T-helper 2 cell (primary cell): ENCODE results near the gene STX10.
"Not testable (repeated sequence)": the region's sequence is repeated elsewhere in the genome, so short reads cannot be mapped to it uniquely, and the experiment has no call there.

ENCODE experiments used
- DNase-seq, 5 experiments: peaks; one replicate each; pipeline versions ENCODE4 v3.0.0 to v3.0.0-alpha.2; 2012 to 2022
- total RNA-seq, 2 donors: gene quantifications; one replicate each; lab custom pipeline; 2026; lab: John Stamatoyannopoulos, UW

The STX10 gene, protein sequence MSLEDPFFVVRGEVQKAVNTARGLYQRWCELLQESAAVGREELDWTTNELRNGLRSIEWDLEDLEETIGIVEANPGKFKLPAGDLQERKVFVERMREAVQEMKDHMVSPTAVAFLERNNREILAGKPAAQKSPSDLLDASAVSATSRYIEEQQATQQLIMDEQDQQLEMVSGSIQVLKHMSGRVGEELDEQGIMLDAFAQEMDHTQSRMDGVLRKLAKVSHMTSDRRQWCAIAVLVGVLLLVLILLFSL
- total RNA-seq, result 22.8 to 37.0 reads per million in 2 donors

DNA sequence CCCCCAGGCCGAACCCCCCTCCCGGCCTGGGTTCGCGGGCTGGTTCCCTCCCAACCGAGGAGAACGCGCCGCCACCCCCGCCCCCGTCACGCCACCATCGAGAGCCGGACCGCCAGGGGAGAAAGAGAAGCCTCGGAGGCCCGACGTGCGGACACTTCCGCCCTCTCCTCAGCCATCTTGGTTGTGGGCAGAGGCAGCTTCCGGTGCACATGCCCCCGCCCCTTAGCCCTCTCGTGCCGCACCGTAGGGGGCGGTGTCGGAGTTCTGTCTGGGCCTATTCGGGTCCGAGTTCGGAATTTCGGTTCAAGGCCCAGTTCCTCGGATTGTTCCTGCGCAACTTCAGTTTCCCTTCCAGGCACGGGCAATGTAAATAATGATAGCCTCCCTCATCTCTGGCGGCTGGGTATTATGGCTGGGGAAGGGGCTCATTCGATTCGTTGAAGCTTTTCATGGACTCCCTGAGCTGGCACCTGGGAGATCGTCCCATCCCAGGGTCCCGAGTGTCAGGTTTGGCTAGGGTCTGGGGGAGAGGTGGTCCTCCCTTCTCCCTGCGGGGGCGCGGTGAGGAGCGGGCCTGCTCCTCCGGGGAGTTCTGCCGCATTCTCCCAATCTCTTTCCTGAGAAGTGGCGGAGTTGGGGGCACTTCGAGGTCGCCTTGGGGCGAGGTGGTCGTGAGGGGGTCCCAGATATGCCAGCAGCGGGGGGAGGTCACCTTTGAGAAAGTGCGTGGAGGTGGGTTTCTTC is at the start of gene STX10, which contains the start of gene IER2:
Gene STX10, minus strand, starts transcription at position 189 of the 744 bp plus-strand sequence. CDS start 202 bp downstream, outside the sequence.
Gene IER2, plus strand, starts transcription at position 225 of the 744 bp plus-strand sequence. CDS start 2,776 bp downstream, outside the sequence.
- DNase-seq, result peak; percentile 82 to 96 (median 90)

DNA sequence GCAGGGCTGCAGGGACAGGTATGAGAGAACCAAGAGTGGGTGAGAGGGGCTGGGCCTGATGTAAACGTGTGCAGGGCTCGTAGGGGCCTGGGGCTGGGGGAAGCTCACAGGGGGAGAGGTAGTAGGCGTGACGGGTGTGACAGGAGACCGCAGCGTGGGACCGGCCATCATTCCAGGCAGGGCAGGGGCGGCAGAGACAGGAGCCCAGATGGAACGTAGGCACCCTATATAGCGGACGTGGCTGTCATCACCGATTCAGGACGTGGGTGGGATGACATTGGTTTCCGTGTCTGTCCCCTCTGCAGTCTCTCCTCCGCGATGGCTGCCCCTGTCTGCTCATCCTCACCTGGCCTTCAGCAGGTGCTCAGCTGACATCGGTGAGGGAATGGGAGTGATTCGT is 48.5 kb upstream of the STX10 start:
- DNase-seq, result no peak

DNA sequence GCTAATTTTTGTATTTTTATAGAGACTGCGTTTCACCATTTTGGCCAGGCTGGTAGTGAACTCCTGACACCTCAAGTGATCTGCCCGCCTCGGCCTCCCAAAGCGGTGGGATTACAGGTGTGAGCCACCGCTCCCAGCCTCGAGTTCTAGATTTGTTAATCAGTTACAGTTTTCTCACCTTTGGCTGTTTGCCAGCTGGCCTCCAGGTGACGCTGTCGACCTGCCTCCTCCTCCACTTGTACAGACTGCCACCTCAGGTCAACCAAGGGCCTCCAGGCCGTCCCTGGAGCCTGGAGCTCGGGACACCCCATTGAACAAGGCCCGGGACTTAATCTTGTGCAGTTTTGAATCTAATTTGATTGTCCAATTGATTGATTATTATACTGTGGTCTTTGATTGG is 45.5 kb upstream of the STX10 start:
- DNase-seq, result peak in 4 of 5 experiments; percentile 30 to 71 (median 50)

DNA sequence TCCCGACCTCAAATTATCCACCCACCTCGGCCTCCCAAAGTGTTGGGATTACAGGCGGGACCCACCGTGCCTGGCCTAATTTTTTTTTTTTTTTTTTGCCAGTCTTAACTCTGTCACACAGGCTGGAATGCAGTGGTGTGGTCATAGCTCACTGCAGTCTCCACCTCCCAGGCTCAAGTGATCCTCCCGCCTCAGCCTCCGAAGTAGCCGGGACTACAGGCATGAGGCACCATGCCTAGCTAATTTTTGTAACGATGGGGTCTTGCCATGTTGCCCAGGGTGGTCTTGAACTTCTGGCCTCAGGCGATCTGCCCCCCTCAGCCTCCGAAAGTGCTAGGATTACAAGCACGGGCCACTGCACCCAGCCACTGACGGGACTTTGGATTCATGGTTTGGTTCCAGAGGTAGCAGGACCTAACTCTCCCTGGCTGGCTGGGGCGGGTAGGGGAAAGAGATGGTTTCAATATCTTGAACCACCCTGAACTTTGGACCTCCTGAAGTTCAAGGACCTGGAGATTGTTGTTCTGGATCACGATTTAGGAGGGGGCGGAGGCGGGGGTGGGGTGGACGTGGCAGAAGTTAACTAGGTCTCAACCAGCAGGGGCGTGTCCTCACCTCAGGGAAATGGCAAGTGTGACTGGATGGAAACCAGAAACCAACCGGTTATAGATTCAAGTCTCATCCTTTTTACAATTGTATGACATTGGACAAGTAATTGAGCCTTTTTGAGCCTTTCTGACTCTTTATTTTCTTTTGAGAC is 40.8 kb upstream of the STX10 start:
- no peak for DNase-seq

DNA sequence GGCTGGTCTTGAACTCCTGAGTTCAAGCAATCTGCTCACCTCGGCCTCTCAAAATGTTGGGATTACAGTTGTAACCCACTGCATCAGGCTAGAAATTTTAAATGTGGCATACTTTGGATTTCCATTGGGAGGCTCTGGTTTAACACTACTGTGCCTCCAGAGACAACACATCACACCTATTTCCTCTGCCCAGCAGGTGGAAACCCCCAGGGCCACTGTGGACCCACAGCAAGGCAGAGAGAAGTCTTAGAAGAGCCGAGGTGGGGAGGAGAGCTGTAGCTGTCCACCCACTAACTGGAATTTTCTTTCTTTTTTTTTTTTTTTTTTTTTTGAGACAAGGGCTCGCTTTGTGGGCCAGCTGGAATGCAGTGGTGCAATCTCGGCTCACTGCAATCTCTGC is 39.4 kb upstream of the STX10 start:
- no peak for DNase-seq

DNA sequence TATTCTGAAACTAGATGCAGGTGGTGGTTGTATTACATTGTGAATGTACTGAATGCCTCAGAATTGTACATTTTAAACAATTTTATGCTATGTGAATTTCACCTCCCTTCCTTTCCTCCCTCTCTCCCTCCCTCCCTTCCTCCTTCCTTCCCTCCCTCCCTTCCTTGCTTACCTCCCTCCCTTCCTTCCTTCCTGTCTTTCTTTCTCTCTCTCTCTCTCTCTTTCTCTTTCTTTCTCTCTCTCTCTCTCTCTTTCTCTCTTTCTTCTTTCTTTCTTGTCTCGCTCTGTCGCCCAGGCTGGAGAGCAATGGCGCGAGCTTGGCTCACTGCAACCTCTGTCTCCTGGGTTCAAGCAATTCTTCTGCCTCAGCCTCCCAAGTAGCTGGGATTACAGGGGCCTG is 37.2 kb upstream of the STX10 start:
- DNase-seq, result no peak

DNA sequence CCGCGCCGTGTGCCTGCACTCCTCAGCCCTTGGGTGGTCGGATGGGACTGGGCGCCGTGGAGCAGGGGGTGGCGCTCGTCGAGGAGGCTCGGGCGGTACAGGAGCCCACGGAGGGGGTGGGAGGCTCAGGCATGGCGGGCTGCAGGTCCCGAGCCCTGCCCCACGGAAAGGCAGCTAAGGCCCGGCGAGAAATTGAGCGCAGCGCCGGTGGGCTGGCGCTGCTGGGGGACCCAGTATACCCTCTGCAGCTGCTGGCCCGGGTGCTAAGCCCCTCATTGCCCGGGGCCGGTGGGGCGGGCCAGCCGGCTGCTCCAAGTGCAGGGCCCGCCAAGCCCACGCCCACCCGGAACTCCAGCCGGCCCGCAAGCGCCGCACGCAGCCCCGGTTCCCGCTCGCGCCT is 36.5 kb upstream of the STX10 start:
- not testable (repeated sequence) for DNase-seq

DNA sequence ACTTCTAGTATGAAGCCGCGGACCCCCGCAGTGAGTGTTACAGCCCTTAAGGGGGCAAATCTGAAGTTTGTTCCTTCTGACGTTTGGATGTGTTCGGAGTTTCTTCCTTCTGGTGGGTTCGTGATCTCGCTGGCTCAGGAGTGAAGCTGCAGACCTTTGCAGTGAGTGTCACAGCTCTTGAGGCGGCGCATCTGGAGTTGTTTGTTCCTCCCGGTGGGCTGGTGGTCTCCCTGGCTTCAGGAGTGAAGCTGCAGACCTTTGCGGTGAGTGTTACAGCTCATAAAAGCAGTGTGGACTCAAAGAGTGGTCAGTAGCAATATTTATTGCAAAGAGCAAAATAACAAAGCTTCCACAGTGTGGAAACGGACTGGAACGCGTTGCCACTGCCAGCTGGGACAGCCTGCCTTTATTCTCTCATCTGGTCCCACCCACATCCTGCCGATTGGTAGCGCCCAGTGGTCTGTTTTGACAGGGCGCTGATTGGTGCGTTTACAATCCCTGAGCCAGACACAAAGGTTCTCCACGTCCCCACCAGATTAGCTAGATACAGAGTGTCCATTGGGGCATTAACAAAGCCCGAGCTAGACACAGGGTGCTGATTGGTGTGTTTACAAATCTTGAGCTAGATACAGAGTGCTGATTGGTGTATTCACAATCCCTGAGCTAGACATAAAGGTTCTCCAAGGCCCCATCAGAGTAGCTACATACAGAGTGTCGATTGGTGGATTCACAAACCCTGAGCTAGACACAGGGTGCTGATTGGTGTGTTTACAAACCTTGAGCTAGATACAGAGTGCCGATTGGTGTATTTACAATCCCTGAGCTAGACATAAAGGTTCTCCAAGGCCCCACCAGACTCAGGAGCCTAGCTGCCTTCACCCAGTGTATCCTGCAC is 35.8 kb upstream of the STX10 start:
- DNase-seq, result not testable (repeated sequence)

DNA sequence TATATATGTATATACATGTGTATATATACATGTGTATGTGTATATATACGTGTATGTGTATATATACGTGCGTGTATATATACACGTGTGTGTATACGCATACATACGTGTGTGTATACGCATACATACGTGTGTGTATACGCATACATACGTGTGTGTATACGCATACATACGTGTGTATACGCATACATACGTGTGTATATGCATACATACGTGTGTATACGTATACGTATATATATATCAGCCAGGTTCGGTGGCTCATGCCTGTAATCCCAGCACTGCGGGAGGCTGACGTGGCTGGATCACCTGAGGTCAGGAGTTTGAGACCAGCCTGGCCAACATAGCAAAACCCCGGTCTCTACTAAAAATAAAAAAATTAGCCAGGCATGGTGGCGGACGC is 34.8 kb upstream of the STX10 start:
- DNase-seq, result not testable (repeated sequence)

DNA sequence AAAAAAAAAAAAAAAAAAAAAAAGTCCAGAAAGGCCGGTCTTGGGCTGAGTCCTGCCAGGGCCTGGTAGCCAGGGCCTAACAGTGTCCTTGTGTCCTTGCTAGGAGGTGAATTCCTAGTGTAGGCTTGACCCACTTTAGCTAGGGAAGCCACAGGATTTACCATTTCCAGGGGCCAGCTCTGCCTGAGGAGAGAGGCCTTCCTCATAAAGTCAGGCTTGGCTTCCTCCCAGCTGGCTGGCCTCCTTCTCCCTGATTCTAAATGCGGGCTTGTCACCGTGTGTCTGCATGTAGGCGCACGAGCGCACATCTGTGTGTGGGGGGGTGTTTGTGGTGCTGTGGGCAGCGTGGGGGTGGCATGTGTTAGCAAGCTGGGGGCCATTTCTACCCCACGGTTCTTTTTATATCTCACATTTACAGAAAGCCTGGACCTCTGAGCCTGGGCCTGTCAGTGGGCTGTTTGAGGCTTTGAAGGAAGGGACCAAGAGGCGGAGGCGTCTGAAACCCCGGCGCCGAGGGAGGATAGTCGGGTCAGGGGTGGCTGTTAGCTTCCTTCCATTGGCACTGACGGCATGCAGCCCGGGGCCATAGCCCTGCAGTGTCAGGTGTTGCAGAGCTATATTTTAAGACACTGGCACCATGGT is 31.7 kb upstream of the STX10 start:
- DNase-seq, result peak in 1 of 5 experiments; percentile 65

DNA sequence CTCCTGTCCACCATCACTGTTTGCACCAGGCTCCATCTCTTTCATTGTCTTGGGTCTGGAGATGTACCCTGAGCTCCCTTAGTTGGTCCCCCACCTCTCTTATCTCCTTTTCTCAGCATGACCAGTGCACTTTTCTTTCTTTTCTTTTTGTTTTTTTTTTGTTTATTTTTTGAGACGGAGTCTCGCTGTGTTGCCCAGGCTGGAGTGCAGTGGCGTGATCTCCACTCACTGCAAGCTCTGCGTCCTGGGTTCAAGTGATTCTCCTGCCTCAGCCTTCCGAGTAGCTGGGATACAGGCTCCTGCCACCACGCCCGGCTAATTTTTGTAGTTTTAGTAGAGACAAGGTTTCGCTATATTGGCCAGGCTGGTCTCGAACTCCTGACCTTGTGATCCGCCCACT is 28.1 kb upstream of the STX10 start:
- not testable (repeated sequence) for DNase-seq

DNA sequence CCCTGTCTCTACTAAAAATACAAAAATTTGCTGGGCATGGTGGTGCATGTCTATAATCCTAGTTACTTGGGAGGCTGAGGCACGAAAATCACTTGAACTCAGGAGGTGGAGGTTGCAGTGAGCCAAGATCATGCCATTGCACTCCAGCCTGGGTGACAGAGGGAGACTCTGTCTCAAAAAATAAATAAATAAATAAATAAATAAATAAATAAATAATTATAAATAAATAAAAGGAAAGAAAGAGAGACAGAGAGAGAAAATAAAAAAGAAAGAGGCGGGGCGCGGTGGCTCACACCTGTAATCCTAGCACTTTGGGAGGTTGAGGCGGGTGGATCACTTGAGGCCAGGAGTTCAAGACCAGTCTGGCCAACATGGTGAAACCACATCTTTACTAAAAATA is 27.4 kb upstream of the STX10 start:
- not testable (repeated sequence) for DNase-seq

DNA sequence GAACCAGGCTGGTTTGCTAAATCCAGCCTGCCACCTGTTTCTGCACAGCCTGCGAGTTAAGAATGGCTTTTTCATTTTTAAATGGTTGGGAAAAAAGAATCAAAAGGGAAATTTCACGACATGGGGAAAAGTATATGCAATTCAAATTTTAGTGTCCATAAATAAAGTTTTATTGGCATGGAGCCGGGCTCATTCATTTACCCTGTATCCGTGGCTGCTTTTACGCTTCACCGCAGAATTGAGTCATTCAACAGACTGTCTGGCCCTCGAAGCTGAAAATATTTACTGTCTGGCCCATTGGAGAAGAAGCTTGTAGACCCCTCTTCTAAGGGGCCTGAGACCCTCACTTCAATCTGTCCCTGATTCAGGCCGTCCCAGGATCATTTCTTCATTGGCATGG is 26.2 kb upstream of the STX10 start:
- no peak for DNase-seq

DNA sequence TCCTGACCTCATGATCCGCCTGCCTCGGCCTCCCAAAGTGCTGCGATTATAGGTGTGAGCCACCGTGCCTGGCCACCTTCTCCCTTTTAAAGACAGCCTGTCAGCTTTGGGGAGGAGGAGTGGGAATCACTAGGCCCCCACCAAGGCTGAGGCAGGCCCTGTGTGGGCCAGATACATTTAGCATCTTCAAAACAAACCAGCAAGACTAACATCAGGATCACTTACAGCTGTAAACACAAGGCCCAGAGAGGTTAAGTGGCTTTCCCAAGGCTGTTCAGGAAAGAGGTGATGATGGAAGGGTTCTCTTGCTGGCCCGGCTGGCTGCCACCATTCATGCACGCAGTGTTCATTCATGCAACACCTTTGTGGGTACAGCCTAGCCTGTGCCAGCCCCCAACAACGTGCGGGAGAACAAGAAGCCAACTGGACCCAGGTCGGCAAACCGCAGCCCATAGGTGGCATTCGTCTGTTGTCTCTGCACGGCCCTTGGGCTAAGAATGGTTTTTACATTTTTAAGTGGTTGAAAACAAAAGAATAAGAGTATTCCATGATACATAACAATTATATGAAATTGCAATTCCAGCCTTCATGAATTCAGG is 23.1 kb upstream of the STX10 start:
- DNase-seq, result no peak

DNA sequence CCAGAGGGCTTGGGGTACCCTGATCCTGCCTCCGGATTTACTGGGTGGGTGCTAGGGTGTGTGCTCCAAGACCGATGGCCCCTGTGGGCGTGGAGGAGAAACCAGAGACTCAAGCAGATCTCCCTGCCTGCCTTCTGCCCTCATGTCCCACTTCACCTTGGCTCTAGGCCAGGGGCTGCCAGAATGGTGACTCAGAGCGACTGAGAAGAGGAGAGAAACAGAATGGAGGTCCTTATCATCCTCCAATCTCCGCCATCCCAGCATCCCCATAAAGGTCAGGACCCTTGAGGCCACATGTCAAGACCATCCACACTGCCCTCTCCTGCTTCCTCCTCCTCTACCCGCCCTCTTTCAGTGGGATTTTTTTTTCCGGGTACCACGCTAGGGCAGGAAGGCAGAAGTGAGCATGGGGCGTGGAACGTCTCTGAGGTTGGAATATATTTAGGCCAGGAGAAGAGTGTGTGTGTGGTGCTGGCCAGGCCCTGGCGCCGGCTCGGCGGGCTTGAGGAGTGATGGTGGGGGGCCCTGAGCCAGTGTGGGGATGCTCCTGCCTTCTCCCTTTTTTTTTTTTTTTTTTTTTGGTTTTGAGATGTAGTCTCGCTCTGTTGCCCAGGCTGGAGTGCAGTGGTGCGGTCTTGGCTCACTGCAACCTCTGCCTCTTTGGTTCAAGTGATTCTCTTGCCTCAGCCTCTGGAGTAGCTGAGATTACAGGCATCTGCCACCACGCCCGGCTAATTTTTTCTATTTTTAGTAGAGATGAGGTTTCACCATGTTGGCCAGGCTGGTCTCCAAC is 22.4 kb upstream of the STX10 start:
- DNase-seq, result peak in 4 of 5 experiments; percentile 58 to 67 (median 64)

DNA sequence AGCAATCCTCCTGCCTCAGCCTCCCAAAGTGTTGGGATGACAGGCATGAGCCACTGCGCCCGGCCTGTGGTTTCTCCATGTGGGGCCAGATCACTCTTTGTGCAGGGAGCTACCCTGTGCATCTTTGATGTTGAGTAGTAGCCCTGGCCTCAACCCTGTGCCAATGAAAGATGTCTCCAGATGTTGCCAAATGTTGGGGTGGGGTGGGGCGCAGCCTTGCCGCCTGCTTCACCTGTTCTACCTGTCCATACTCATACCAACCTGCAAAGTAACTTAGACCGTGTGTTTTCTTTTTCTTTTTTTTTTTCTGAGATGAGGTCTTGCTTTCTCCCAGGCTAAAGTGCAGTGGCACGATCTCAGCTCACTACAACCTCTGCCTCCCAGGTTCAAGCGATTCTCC is 21.0 kb upstream of the STX10 start:
- DNase-seq, result no peak

DNA sequence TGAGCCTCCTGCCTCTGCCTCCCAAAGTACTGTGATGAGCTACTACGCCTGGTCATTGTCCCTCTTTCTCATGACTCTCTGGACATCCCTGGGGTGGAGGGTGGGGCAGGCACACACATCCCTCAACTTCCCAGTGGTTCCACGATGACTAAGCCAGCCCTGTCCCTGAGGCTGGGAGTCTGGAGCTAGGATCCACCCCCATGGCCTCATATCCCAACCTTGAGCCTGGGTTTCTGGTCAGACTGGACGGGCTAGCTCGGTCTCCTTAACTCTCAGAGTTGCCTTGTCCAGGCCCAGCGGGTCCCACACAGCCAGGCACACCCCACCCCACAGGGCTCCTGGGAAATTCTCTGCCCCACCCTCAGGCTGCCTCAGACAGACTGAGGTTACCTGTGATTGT is 19.6 kb upstream of the STX10 start:
- no peak for DNase-seq

DNA sequence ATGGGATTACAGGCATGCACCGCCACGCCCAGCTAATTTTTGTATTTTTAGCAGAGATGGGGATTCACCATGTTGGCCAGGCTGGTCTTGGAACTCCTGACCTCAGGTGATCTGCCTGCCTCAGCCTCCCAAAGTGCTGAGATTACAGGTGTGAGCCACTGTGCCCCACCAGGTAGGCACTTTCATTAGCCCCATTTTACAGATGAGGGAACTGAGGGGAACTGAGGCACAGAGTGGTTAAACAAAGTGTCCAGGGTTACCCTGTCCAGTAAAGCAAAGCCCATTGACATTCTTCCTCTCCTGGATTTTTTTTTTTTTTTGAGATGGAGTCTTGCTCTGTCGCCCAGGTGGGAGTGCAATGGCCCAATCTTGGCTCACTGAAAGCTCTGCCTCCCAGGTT is 16.0 kb upstream of the STX10 start:
- DNase-seq, result not testable (repeated sequence)

DNA sequence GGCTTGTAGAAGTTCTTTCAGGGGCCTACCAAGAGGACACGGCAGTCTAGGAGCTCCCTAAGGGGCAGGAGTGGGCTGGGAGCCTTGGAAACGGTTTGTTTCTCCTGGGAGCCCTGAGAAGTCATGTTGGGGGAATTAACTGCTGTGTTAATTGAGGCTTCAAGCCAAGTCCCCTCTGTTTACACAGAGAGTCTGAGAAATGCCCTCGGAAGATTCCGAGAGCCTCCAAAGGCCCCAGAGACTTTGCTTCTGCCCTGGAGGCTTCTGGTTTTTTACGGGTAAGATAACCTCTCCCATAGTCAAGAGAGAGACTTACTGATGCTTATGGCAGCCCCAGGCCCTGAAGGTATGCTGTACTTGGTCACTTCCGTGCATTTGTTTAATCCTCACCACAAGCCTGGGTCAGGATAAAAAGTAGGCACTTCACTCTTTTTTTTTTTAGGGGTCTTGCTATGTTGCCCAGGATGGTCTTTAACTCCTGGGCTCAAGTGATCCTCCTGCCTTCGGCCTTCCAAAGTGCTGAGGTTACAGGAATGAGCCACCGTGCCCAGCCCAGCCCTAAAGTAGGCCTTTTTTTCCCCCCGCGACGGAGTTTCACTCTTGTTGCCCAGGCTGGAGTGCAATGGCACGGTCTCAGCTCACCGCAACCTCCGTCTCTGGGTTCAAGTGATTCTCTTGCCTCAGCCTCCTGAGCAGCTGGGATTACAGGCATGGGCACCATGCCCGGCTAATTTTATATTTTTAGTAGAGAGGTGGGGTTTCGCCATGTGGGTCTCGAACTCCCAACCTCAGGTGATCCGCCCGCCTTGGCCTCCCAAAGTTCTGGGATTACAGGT is 15.2 kb upstream of the STX10 start:
- DNase-seq, result no peak
